Ishikawa (cell line): ENCODE results near the gene PTPN5.

ENCODE experiments used
- CEBPB ChIP-seq: IDR thresholded peaks from 2 replicates; pipeline ENCODE4 v1.6.1; 2012
- CREB1 ChIP-seq: IDR thresholded peaks from 2 replicates; pipeline ENCODE4 v1.6.1; 2012; ENCODE audit warnings: low read depth
- EGR1 ChIP-seq: IDR thresholded peaks from 2 replicates; pipeline ENCODE4 v1.6.1; 2012
- EP300 ChIP-seq: IDR thresholded peaks from 2 replicates; pipeline ENCODE4 v1.6.1; 2012; ENCODE audit warnings: borderline replicate concordance
- FOXM1 ChIP-seq: IDR thresholded peaks from 2 replicates; pipeline ENCODE4 v1.6.1; 2012; ENCODE audit warnings: low read depth, borderline replicate concordance
- NFIC ChIP-seq: IDR thresholded peaks from 2 replicates; pipeline ENCODE4 v1.6.1; 2012
- RAD21 ChIP-seq: IDR thresholded peaks from 2 replicates; pipeline ENCODE4 v1.6.1; 2012; ENCODE audit warnings: low read depth
- TAF1 ChIP-seq: IDR thresholded peaks from 2 replicates; pipeline ENCODE4 v1.6.1; 2012; ENCODE audit warnings: low read depth, mild to moderate bottlenecking
- TCF12 ChIP-seq: IDR thresholded peaks from 2 replicates; pipeline ENCODE4 v1.6.1; 2012; ENCODE audit warnings: low read depth
- TEAD4 ChIP-seq: IDR thresholded peaks from 2 replicates; pipeline ENCODE4 v1.6.1; 2012
- USF1 ChIP-seq: IDR thresholded peaks from 2 replicates; pipeline ENCODE4 v1.6.1; 2012
- YY1 ChIP-seq: IDR thresholded peaks from 2 replicates; pipeline ENCODE4 v1.6.1; 2012; ENCODE audit warnings: low read depth
- ZBTB7A ChIP-seq: IDR thresholded peaks from 2 replicates; pipeline ENCODE4 v1.6.1; 2012; ENCODE audit warnings: low read depth
- TF ChIP-seq, protein P1 (sequence below): IDR thresholded peaks from 2 replicates; pipeline ENCODE4 v1.6.1; 2012; ENCODE audit warnings: low read depth, mild to moderate bottlenecking
- TF ChIP-seq, protein P2 (sequence below): IDR thresholded peaks from 2 replicates; pipeline ENCODE4 v1.6.1; 2012

The PTPN5 gene

GRCh38 chr11:18761144-18761543 lies 30.5 kb downstream of the PTPN5 start:
- TF ChIP-seq NFIC: no peak
- no peak for TF ChIP-seq EGR1
- TF ChIP-seq YY1: no peak
- TF ChIP-seq TCF12: no peak
- TF ChIP-seq, protein P1, sequence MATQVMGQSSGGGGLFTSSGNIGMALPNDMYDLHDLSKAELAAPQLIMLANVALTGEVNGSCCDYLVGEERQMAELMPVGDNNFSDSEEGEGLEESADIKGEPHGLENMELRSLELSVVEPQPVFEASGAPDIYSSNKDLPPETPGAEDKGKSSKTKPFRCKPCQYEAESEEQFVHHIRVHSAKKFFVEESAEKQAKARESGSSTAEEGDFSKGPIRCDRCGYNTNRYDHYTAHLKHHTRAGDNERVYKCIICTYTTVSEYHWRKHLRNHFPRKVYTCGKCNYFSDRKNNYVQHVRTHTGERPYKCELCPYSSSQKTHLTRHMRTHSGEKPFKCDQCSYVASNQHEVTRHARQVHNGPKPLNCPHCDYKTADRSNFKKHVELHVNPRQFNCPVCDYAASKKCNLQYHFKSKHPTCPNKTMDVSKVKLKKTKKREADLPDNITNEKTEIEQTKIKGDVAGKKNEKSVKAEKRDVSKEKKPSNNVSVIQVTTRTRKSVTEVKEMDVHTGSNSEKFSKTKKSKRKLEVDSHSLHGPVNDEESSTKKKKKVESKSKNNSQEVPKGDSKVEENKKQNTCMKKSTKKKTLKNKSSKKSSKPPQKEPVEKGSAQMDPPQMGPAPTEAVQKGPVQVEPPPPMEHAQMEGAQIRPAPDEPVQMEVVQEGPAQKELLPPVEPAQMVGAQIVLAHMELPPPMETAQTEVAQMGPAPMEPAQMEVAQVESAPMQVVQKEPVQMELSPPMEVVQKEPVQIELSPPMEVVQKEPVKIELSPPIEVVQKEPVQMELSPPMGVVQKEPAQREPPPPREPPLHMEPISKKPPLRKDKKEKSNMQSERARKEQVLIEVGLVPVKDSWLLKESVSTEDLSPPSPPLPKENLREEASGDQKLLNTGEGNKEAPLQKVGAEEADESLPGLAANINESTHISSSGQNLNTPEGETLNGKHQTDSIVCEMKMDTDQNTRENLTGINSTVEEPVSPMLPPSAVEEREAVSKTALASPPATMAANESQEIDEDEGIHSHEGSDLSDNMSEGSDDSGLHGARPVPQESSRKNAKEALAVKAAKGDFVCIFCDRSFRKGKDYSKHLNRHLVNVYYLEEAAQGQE: no peak
- no peak for TF ChIP-seq USF1
- no peak for TF ChIP-seq RAD21
- TF ChIP-seq EP300: no peak
- TF ChIP-seq CREB1: no peak
- no peak for TF ChIP-seq ZBTB7A
- TF ChIP-seq, protein P2, sequence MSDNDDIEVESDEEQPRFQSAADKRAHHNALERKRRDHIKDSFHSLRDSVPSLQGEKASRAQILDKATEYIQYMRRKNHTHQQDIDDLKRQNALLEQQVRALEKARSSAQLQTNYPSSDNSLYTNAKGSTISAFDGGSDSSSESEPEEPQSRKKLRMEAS: no peak
- no peak for TF ChIP-seq TAF1
- TF ChIP-seq CEBPB: no peak
- no peak for TF ChIP-seq TEAD4
- no peak for TF ChIP-seq FOXM1

DNA sequence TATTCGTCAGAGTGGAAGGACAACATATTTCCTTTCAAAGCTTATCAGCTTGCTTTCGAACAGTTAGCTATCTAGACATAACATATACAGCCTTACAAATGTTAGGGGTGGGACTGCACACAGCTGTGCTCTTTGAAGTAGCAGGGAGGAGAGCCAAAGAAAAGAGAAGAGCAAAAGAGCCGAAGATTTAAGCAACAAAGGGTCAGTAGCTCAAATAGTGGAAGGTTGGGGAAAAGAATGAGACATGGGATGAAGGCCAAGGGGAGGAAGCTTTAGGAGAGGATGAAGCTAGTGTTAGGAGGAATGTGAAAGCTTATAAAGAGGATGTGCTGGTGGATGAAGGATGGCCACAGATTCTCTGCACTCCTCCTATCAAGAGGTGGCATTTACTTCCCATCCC lies 33.8 kb downstream of the PTPN5 start:
- TF ChIP-seq EGR1 (no peak), CEBPB (no peak), NFIC (no peak)
- TF ChIP-seq, protein P2: no peak

- TF ChIP-seq, protein P1: no peak
- TF ChIP-seq FOXM1: no peak
- no peak for TF ChIP-seq ZBTB7A
- TF ChIP-seq TEAD4: no peak
- TF ChIP-seq, protein P2: no peak
- no peak for TF ChIP-seq EP300
- no peak for TF ChIP-seq YY1
- no peak for TF ChIP-seq NFIC
- TF ChIP-seq EGR1: no peak
- TF ChIP-seq USF1: no peak
- TF ChIP-seq CREB1: no peak
- TF ChIP-seq TAF1: no peak
- TF ChIP-seq RAD21: no peak
- no peak for TF ChIP-seq TCF12
- TF ChIP-seq CEBPB: no peak
These were observed 34.7 kb downstream of the PTPN5 start for GRCh38 chr11:18756889-18757288.

DNA sequence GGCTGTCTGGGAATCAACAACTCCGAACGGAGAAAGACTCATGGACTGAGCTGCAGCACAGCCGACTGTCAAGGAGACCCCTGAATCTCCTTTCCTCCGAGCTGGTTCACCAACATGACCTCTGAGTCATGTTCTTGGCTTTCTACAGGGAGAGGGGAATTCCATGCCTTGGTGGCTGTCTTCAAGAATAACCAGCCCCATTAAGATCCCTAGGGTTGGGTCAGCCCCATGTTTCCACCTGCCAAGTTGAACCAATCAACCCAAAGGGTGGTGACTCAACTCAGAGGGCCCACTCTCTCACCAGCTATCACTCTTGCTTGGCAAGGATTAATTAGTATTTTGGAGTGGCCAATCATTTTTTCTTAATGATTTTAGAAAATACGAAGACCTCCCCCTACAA lies 37.3 kb downstream of the PTPN5 start:
- TF ChIP-seq FOXM1 (no peak), TCF12 (no peak), TAF1 (no peak), USF1 (no peak), YY1 (no peak), CEBPB (no peak), NFIC (no peak), EGR1 (no peak), EP300 (no peak), ZBTB7A (no peak), RAD21 (no peak)
- TF ChIP-seq, protein P2: no peak
- TF ChIP-seq, protein P1: no peak
